Rectal smooth muscle tissue (tissue), 1 donor: ENCODE data around the gene PITHD1.

ENCODE experiments used
- H3K27ac ChIP-seq: one replicate; pipeline ENCODE4 v1.7.0; 2013; ENCODE audit warnings: low read depth, low read length, inconsistent platforms
- H3K27me3 ChIP-seq: one replicate; pipeline ENCODE4 v1.7.0; 2013; ENCODE audit warnings: low read length; ENCODE audit not compliant: control insufficient read depth, insufficient read depth
- H3K36me3 ChIP-seq: one replicate; pipeline ENCODE4 v1.7.0; 2013; ENCODE audit warnings: low read length; ENCODE audit not compliant: control insufficient read depth, insufficient read depth
- H3K4me1 ChIP-seq: one replicate; pipeline ENCODE4 v1.7.0; 2013; ENCODE audit warnings: low read length; ENCODE audit not compliant: control insufficient read depth, insufficient read depth
- H3K4me3 ChIP-seq: one replicate; pipeline ENCODE4 v1.7.0; 2013; ENCODE audit warnings: low read length
- H3K9ac ChIP-seq: one replicate; pipeline ENCODE4 v1.7.0; 2013; ENCODE audit warnings: low read length

PITHD1 gene

GRCh38 chr1:23804183-23804835 lies 26.1 kb downstream of the PITHD1 start:
- Histone ChIP-seq H3K4me3 (no peak overlapping the region), H3K9ac (no peak overlapping the region), H3K36me3 (peaks cover 3% of the 10 kb centered on the region), H3K27ac (no peak overlapping the region), H3K27me3 (no peaks in the 10 kb centered on the region), H3K4me1 (peaks cover 8% of the 10 kb centered on the region)

DNA sequence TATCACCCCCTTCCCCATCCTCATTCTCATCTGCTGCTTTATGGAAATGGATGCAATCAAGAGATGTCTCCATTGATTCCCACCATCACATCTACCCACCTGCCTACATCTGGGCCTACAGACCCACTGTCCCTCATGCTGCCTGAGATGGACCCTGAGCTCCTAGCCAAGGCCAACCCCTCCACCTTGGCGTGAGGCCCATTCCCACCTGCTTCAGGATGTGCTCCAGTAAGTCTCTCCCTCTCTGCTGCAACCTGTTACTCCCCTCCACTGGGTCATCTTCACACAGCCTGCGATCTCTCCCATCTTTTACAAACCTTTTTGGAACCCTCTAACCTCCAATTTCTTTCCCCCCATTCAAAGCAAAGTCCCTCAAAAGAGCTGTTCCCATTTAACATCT lies 26.8 kb downstream of the PITHD1 start:
- H3K4me1 ChIP-seq, result peaks cover 3% of the 10 kb centered on the region
- no peak overlapping the region for H3K4me3 ChIP-seq
- no peaks in the 10 kb centered on the region for H3K27me3 ChIP-seq
- H3K27ac ChIP-seq, result no peak overlapping the region
- no peak overlapping the region for H3K9ac ChIP-seq
- H3K36me3 ChIP-seq, result peaks cover 3% of the 10 kb centered on the region

DNA sequence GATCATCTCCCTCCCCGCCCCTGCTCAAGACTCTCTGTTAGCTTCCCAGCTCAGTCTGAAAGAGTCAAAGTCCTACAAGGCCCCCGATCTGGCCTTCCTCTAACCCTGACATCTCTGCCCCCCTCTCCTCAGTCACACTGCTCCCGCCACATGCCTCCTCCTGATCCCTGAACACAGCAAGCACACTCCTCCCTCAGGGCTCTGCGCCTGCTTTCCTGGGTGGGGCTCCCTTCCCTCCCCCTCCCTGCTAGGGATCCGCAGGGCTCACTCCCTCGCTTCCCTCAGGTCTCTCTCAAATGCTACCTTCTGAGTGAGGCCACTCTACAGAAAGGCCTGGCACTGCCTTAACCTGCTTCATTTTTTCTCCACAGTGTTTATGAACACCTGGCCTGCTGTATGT lies 28.1 kb downstream of the PITHD1 start:
- Histone ChIP-seq H3K36me3 (peaks cover 9% of the 10 kb centered on the region), H3K27ac (no peak overlapping the region), H3K4me3 (no peak overlapping the region), H3K27me3 (no peaks in the 10 kb centered on the region), H3K9ac (no peak overlapping the region), H3K4me1 (peaks cover 3% of the 10 kb centered on the region)

DNA sequence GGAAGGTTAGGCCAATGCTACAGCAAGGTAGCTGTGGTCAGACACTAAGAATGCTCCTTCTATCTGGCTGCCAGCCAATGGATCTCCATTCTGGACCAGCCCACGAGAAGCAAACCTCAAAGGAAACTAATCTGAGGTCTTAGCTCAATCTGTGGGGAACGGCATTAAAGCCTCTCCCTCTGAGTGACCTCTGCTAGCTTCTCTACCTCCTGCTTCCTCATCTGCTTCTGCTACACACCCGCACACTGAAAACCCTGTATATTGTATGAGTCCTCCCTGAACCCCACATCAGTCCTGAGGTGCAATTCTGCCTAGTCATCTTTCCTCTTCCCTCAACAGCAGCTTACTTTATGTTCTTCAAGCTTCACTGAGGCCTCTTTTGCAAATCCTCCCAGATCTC lies 29.2 kb downstream of the PITHD1 start:
- H3K9ac ChIP-seq, result no peak overlapping the region
- H3K27me3 ChIP-seq, result no peaks in the 10 kb centered on the region
- H3K27ac ChIP-seq, result no peak overlapping the region
- peaks cover 16% of the 10 kb centered on the region for H3K36me3 ChIP-seq
- H3K4me3 ChIP-seq, result no peak overlapping the region
- H3K4me1 ChIP-seq, result no peaks in the 10 kb centered on the region

- Histone ChIP-seq H3K4me3 (no peak overlapping the region), H3K27me3 (no peaks in the 10 kb centered on the region), H3K27ac (no peak overlapping the region), H3K4me1 (no peaks in the 10 kb centered on the region), H3K36me3 (peaks cover 22% of the 10 kb centered on the region), H3K9ac (no peak overlapping the region)
These were observed 31.5 kb downstream of the PITHD1 start for GRCh38 chr1:23809751-23810171.

- no peak overlapping the region for H3K4me3 ChIP-seq
- no peaks in the 10 kb centered on the region for H3K4me1 ChIP-seq
- peaks cover 25% of the 10 kb centered on the region for H3K36me3 ChIP-seq
- no peak overlapping the region for H3K9ac ChIP-seq
- no peak overlapping the region for H3K27ac ChIP-seq
- no peaks in the 10 kb centered on the region for H3K27me3 ChIP-seq
These were observed 32.8 kb downstream of the PITHD1 start for GRCh38 chr1:23810818-23811540.

GRCh38 chr1:23814016-23814415 lies 35.8 kb downstream of the PITHD1 start:
- no peak overlapping the region for H3K27ac ChIP-seq
- H3K9ac ChIP-seq, result no peak overlapping the region
- H3K4me3 ChIP-seq, result no peak overlapping the region
- no peaks in the 10 kb centered on the region for H3K4me1 ChIP-seq
- H3K27me3 ChIP-seq, result no peaks in the 10 kb centered on the region
- peaks cover 41% of the 10 kb centered on the region for H3K36me3 ChIP-seq

GRCh38 chr1:23816361-23816760 lies 38.1 kb downstream of the PITHD1 start:
- Histone ChIP-seq H3K27me3 (no peaks in the 10 kb centered on the region), H3K36me3 (peaks cover 39% of the 10 kb centered on the region), H3K27ac (no peak overlapping the region), H3K4me3 (no peak overlapping the region), H3K4me1 (no peaks in the 10 kb centered on the region), H3K9ac (no peak overlapping the region)

- Histone ChIP-seq H3K27me3 (no peaks in the 10 kb centered on the region), H3K27ac (no peak overlapping the region), H3K36me3 (peaks cover 37% of the 10 kb centered on the region), H3K9ac (no peak overlapping the region), H3K4me1 (no peaks in the 10 kb centered on the region), H3K4me3 (no peak overlapping the region)
These were observed 38.7 kb downstream of the PITHD1 start for GRCh38 chr1:23816906-23817305.

GRCh38 chr1:23817633-23818032 lies 39.4 kb downstream of the PITHD1 start:
- Histone ChIP-seq H3K9ac (no peak overlapping the region), H3K27me3 (no peaks in the 10 kb centered on the region), H3K27ac (no peak overlapping the region), H3K36me3 (peaks cover 32% of the 10 kb centered on the region), H3K4me1 (no peaks in the 10 kb centered on the region), H3K4me3 (no peak overlapping the region)

- H3K4me1 ChIP-seq, result peaks cover 10% of the 10 kb centered on the region
- H3K4me3 ChIP-seq, result no peak overlapping the region
- no peaks in the 10 kb centered on the region for H3K27me3 ChIP-seq
- H3K36me3 ChIP-seq, result peaks cover 4% of the 10 kb centered on the region
- H3K27ac ChIP-seq, result no peak overlapping the region
- no peak overlapping the region for H3K9ac ChIP-seq
These were observed 45.5 kb downstream of the PITHD1 start for GRCh38 chr1:23823767-23824166.

DNA sequence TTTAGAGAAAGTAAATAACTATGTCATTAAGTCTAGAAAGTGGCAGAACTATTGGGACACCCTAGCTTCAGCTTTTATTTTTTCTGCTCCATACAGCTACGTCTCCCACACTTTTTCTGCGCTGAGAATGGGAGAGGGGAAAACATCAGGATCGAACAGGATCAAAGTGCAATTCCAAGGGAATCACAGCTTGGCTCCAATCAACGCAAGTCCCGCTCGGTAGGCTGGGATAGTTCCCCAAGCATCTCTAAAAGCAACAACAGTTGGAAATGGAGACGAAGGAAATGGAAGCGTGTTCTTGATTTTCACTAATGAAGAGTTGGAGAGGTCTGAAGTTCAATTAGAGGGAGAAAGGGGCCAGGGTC lies 46.5 kb downstream of the PITHD1 start:
- Histone ChIP-seq H3K4me3 (peak overlapping the region; percentile 100), H3K4me1 (peaks cover 10% of the 10 kb centered on the region), H3K9ac (peak overlapping the region; percentile 100), H3K27me3 (no peaks in the 10 kb centered on the region), H3K27ac (peak overlapping the region; percentile 96), H3K36me3 (peaks cover 2% of the 10 kb centered on the region)
